ENCODE measurements around the gene ULK1. TPM values are rescaled to one million over a fixed set of nuclear protein-coding genes. Genes with fewer than 3 reads are reported as not detected.

The ULK1 gene
- total RNA-seq, 1 donor: 14.1 TPM

GRCh38 chr12:131897875-131898274, 3.5 kb downstream of the ULK1 start:
- H3K27me3 ChIP-seq (ENCODE audit: insufficient read depth, low read length): no peaks in the 10 kb centered on the region
- no peak overlapping the region for H3K4me3 ChIP-seq (ENCODE audit: insufficient read depth, low read length)
- H4K20me1 ChIP-seq (ENCODE audit: insufficient read depth, low read length): peaks cover 39% of the 10 kb centered on the region
- H3K4me2 ChIP-seq (ENCODE audit: insufficient read depth, low read length): no peak overlapping the region
- H3K27ac ChIP-seq (ENCODE audit: low read depth, low read length): no peak overlapping the region
- TF ChIP-seq, protein P1, sequence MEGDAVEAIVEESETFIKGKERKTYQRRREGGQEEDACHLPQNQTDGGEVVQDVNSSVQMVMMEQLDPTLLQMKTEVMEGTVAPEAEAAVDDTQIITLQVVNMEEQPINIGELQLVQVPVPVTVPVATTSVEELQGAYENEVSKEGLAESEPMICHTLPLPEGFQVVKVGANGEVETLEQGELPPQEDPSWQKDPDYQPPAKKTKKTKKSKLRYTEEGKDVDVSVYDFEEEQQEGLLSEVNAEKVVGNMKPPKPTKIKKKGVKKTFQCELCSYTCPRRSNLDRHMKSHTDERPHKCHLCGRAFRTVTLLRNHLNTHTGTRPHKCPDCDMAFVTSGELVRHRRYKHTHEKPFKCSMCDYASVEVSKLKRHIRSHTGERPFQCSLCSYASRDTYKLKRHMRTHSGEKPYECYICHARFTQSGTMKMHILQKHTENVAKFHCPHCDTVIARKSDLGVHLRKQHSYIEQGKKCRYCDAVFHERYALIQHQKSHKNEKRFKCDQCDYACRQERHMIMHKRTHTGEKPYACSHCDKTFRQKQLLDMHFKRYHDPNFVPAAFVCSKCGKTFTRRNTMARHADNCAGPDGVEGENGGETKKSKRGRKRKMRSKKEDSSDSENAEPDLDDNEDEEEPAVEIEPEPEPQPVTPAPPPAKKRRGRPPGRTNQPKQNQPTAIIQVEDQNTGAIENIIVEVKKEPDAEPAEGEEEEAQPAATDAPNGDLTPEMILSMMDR (IDR thresholded peaks at IDR 0.05; ENCODE audit: extremely low read depth, low read depth, low read length): no peak
- H3K4me1 ChIP-seq (ENCODE audit: insufficient read depth, low read length): peaks cover 10% of the 10 kb centered on the region
- H3K36me3 ChIP-seq (ENCODE audit: insufficient read depth, low read length): peaks cover 7% of the 10 kb centered on the region
- H2AFZ ChIP-seq (ENCODE audit: low read length): no peak overlapping the region
- H3K79me2 ChIP-seq (ENCODE audit: insufficient read depth, low read length): peaks cover 41% of the 10 kb centered on the region
- no peaks in the 10 kb centered on the region for H3K9me3 ChIP-seq (ENCODE audit: low read depth, low read length)
- DNase-seq (ENCODE audit: insufficient read length, low spot score, missing footprints): peak; percentile 79

GRCh38 chr12:131900397-131900796, 6.0 kb downstream of the ULK1 start:
- Histone ChIP-seq H3K79me2 (ENCODE audit: insufficient read depth, low read length) (peaks cover 51% of the 10 kb centered on the region), H3K27ac (ENCODE audit: low read depth, low read length) (no peak overlapping the region), H2AFZ (ENCODE audit: low read length) (no peak overlapping the region), H3K4me3 (ENCODE audit: insufficient read depth, low read length) (no peak overlapping the region), H3K4me2 (ENCODE audit: insufficient read depth, low read length) (no peak overlapping the region), H3K36me3 (ENCODE audit: insufficient read depth, low read length) (peaks cover 7% of the 10 kb centered on the region), H3K27me3 (ENCODE audit: insufficient read depth, low read length) (no peaks in the 10 kb centered on the region), H3K4me1 (ENCODE audit: insufficient read depth, low read length) (peaks cover 8% of the 10 kb centered on the region), H3K9me3 (ENCODE audit: low read depth, low read length) (no peaks in the 10 kb centered on the region), H4K20me1 (ENCODE audit: insufficient read depth, low read length) (peaks cover 56% of the 10 kb centered on the region)
- peak; percentile 76 for DNase-seq (ENCODE audit: insufficient read length, low spot score, missing footprints)
- TF ChIP-seq, protein P1 (IDR thresholded peaks at IDR 0.05; ENCODE audit: extremely low read depth, low read depth, low read length): no peak

DNA sequence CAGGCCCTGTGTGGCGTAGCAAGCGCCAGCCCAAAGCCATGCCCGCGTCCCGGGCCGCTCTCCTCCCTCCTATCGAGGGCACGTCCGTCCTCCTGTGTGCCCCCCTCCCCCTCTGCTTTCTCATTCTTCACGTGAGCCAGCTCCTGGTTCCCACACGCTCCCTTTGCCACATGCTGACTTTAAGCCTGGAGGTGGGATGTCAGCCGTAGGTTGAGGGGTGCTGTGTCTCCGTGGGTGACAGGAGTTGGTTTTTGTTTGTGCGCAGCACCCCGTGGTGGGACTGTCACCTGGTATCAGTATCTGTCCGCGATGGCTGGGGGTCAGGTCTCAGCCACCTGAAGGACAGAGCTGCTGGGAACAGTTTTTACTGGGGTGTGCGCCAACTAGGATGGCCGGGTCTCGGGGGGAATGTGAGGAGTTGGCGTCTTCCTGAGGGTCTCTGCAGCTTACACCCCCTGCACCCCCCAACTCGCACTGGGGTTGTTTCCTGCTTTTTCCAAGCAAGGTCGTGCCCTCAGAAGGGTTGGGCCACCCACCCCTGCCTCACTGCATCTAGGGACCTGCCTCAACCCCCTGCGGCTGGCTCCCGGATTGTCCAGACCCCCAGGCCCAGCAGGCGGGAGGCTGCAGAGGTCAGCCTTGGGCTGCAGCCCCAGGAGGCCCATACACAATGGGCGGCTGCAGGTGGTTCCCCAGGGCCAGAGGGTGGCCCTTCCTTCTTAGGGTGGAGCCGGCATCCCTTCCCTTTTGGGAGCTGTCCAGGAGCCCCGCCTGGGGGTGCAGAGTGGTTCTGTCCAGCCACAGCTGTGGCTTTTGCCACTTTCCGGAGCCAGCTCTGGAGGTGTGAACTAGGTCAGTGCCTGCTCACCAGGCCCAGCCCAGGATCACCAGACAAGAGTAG, 7.3 kb downstream of the ULK1 start:
- no peak overlapping the region for H3K27ac ChIP-seq (ENCODE audit: low read depth, low read length)
- H3K4me3 ChIP-seq (ENCODE audit: insufficient read depth, low read length): no peak overlapping the region
- no peak overlapping the region for H2AFZ ChIP-seq (ENCODE audit: low read length)
- no peaks in the 10 kb centered on the region for H3K9me3 ChIP-seq (ENCODE audit: low read depth, low read length)
- no peak overlapping the region for H3K4me2 ChIP-seq (ENCODE audit: insufficient read depth, low read length)
- H3K36me3 ChIP-seq (ENCODE audit: insufficient read depth, low read length): peaks cover 7% of the 10 kb centered on the region
- no peaks in the 10 kb centered on the region for H3K27me3 ChIP-seq (ENCODE audit: insufficient read depth, low read length)
- peaks cover 54% of the 10 kb centered on the region for H4K20me1 ChIP-seq (ENCODE audit: insufficient read depth, low read length)
- TF ChIP-seq, protein P1 (IDR thresholded peaks at IDR 0.05; ENCODE audit: extremely low read depth, low read depth, low read length): no peak
- peaks cover 45% of the 10 kb centered on the region for H3K79me2 ChIP-seq (ENCODE audit: insufficient read depth, low read length)
- peaks cover 2% of the 10 kb centered on the region for H3K4me1 ChIP-seq (ENCODE audit: insufficient read depth, low read length)
- DNase-seq (ENCODE audit: insufficient read length, low spot score, missing footprints): peak; percentile 81
